Endodermal cell (in vitro differentiated cells): ENCODE results near the gene VIT. TPM values are rescaled to one million over a fixed set of nuclear protein-coding genes. Genes with fewer than 3 reads are reported as not detected.

Experiments
- DNase-seq: peaks from one replicate; pipeline ENCODE4 v3.0.0-alpha.2; 2017
- H3K27ac ChIP-seq: 2 replicates; pipeline ENCODE4 v1.5.1; 2013; ENCODE audit warnings: mild to moderate bottlenecking, low read depth, low read length, moderate library complexity
- H3K27me3 ChIP-seq: 2 replicates; pipeline ENCODE4 v1.6.1; 2013; ENCODE audit warnings: mild to moderate bottlenecking, low read length, moderate library complexity; ENCODE audit not compliant: insufficient read depth, control insufficient read depth, poor library complexity, severe bottlenecking
- H3K36me3 ChIP-seq: 2 replicates; pipeline ENCODE4 v1.7.0; 2013; ENCODE audit warnings: mild to moderate bottlenecking, low read length, moderate library complexity; ENCODE audit not compliant: control insufficient read depth, insufficient read depth
- H3K4me1 ChIP-seq: one replicate; pipeline ENCODE4 v1.7.0; 2013; ENCODE audit warnings: low read length; ENCODE audit not compliant: control insufficient read depth, insufficient read depth
- H3K4me3 ChIP-seq: 2 replicates; pipeline ENCODE4 v1.5.1; 2013; ENCODE audit warnings: mild to moderate bottlenecking, low read length, moderate library complexity
- H3K9ac ChIP-seq: 2 replicates; pipeline ENCODE4 v1.6.1; 2013; ENCODE audit warnings: mild to moderate bottlenecking, low read length, moderate library complexity; ENCODE audit not compliant: poor library complexity, severe bottlenecking; ENCODE audit errors: extremely low read depth
- H3K9me3 ChIP-seq: 2 replicates; pipeline ENCODE4 v1.6.1; 2013; ENCODE audit warnings: mild to moderate bottlenecking, low read length, moderate library complexity; ENCODE audit not compliant: control insufficient read depth
- H3K27ac Mint-ChIP-seq: 2 replicates; pipeline ENCODE4 v1.8.0; 2020; ENCODE audit warnings: mixed read lengths
- H3K27me3 Mint-ChIP-seq: 2 replicates; pipeline ENCODE4 v1.8.0; 2021; ENCODE audit warnings: mild to moderate bottlenecking, mixed read lengths; ENCODE audit not compliant: insufficient read depth
- H3K36me3 Mint-ChIP-seq: 2 replicates; pipeline ENCODE4 v1.8.0; 2020; ENCODE audit warnings: low read depth, mixed read lengths
- H3K4me1 Mint-ChIP-seq: 2 replicates; pipeline ENCODE4 v1.8.0; 2020; ENCODE audit warnings: mixed read lengths
- H3K4me3 Mint-ChIP-seq: 2 replicates; pipeline ENCODE4 v1.8.0; 2020; ENCODE audit warnings: mild to moderate bottlenecking, moderate library complexity, mixed read lengths
- H3K9me3 Mint-ChIP-seq: 2 replicates; pipeline ENCODE4 v1.8.0; 2020; ENCODE audit warnings: mild to moderate bottlenecking, mixed read lengths
- CTCF ChIP-seq: fragments of 200-600 bp; sonication (generic); conservative IDR thresholded peaks from 2 replicates; pipeline ENCODE4 v1.5.0; 2021; ENCODE audit warnings: antibody characterized with exemption, mild to moderate bottlenecking
- WGBS, 2 experiments: methylation state at CpG; one replicate each; pipeline versions ENCODE4 v1.1.5 to v1.1.7; 2013; ENCODE audit warnings: missing lambda C conversion rate in 2 of 2, mixed read lengths in 1 of 2; ENCODE audit not compliant: insufficient coverage in 1 of 2, insufficient read length in 1 of 2; 5-methylcytosine and 5-hydroxymethylcytosine counted together
- total RNA-seq, 2 donors: library from RNA; stranded (reverse); fragmentation: NEBNext Ultra II Directional in 1 of 2; extraction: Animal tissue kit (Norgen Biotek cat#: 25700) in 1 of 2; gene quantifications; 2 replicates in 1 of 2; 3 replicates in 1 of 2; pipeline ENCODE4 v1.2.1, GENCODE V29; 2021

VIT gene
- total RNA-seq, 2 donors from 2014 or later: 0.53 TPM; not detected in 1

GRCh38 chr2:36855429-36855828, 158.9 kb downstream of the VIT start:
- no peaks in the 10 kb centered on the region for H3K27me3 ChIP-seq
- no peak for TF ChIP-seq CTCF
- peaks cover 24% of the 10 kb centered on the region for H3K4me1 Mint-ChIP-seq
- peaks cover 42% of the 10 kb centered on the region for H3K36me3 Mint-ChIP-seq
- no peaks in the 10 kb centered on the region for H3K9me3 Mint-ChIP-seq
- no peak overlapping the region for H3K27ac ChIP-seq
- no peaks in the 10 kb centered on the region for H3K27me3 Mint-ChIP-seq
- no peak overlapping the region for H3K27ac Mint-ChIP-seq
- peaks cover 7% of the 10 kb centered on the region for H3K9me3 ChIP-seq
- WGBS, 2 experiments: 100% methylated on average over 2 of the region's 2 CpGs; no CpG with 5 or more reads in 1 of the 2 experiments
- no peak overlapping the region for H3K4me3 Mint-ChIP-seq
- peaks cover 3% of the 10 kb centered on the region for H3K4me1 ChIP-seq
- no peak overlapping the region for H3K4me3 ChIP-seq
- DNase-seq: no peak
- H3K9ac ChIP-seq: no peak overlapping the region
- H3K36me3 ChIP-seq: peaks cover 55% of the 10 kb centered on the region

- DNase-seq: no peak
- peaks cover 41% of the 10 kb centered on the region for H3K36me3 Mint-ChIP-seq
- no peak overlapping the region for H3K27ac Mint-ChIP-seq
- no peak overlapping the region for H3K27ac ChIP-seq
- no peak overlapping the region for H3K9ac ChIP-seq
- no peaks in the 10 kb centered on the region for H3K27me3 Mint-ChIP-seq
- no peak overlapping the region for H3K4me3 Mint-ChIP-seq
- WGBS, 2 experiments: 91 to 100% methylated on average over 2 to 5 of the region's 5 CpGs
- H3K9me3 ChIP-seq: no peaks in the 10 kb centered on the region
- H3K4me1 ChIP-seq: no peaks in the 10 kb centered on the region
- H3K27me3 ChIP-seq: no peaks in the 10 kb centered on the region
- no peak overlapping the region for H3K4me3 ChIP-seq
- peaks cover 15% of the 10 kb centered on the region for H3K4me1 Mint-ChIP-seq
- H3K36me3 ChIP-seq: peaks cover 68% of the 10 kb centered on the region
- TF ChIP-seq CTCF: no peak
- no peaks in the 10 kb centered on the region for H3K9me3 Mint-ChIP-seq
Observed at GRCh38 chr2:36857713-36858112, 161.2 kb downstream of the VIT start.

- no peaks in the 10 kb centered on the region for H3K27me3 ChIP-seq
- no peak overlapping the region for H3K9ac ChIP-seq
- no peak overlapping the region for H3K27ac ChIP-seq
- DNase-seq: no peak
- peaks cover 12% of the 10 kb centered on the region for H3K4me1 Mint-ChIP-seq
- no peaks in the 10 kb centered on the region for H3K4me1 ChIP-seq
- peaks cover 49% of the 10 kb centered on the region for H3K36me3 Mint-ChIP-seq
- TF ChIP-seq CTCF: no peak
- H3K9me3 Mint-ChIP-seq: peaks cover 8% of the 10 kb centered on the region
- H3K4me3 Mint-ChIP-seq: no peak overlapping the region
- peak overlapping the region; percentile 9 for H3K27ac Mint-ChIP-seq
- H3K4me3 ChIP-seq: no peak overlapping the region
- H3K27me3 Mint-ChIP-seq: no peaks in the 10 kb centered on the region
- peaks cover 3% of the 10 kb centered on the region for H3K9me3 ChIP-seq
- peaks cover 71% of the 10 kb centered on the region for H3K36me3 ChIP-seq
Observed at GRCh38 chr2:36858551-36859365, 162.3 kb downstream of the VIT start.
